RPMI8226 (cell line): Measurements from ENCODE around the gene FOLR2.
"Not testable (repeated sequence)": the region's sequence is repeated elsewhere in the genome, so short reads cannot be mapped to it uniquely, and the experiment has no call there.

Experiments used
- DNase-seq: peaks from one replicate; pipeline ENCODE4 v3.0.0-alpha.2; 2015

The FOLR2 gene

DNA sequence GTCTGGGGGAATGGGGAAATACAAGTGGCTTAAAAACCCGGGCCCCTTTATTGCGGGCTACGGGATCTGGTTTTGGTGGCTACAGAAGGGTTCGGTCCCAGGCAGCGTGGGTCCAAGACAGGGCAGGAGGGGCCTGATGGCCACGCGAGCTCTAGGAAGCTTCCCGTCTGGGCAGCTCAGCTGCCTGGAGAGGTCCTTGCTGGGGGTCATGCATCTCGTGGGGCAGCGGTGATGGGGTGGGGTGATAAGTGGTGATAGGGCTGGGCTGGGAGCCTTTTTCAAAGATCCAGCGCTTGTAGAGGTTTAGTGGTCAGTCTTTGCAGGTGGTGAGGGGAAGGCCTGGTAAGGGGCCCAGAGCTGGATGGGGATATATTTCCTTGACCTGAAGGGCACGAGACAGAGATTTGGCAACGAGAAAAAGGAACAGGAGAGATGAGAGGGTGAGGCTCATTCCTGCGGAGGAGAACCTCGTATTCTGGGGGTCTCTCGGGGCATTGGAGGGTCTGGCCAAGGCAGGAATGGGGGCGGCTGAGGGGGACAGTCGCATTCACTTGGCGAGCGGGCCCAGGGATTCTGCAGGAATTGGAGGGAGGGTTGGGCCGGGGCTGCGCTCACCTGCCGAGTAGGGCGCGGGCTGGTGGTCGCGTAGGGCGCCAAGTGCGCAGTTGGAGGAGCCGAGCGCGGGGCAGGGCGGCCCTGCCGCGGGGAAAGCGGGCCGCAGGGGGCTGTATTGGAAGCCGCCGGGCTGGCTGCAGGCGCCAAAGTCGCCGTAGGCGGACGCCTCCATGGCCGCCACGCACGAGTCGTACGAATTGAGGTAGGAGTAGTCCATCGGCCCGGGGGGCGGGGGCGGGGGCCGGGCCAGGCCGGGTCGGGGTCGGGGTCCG, 26.8 kb downstream of the FOLR2 start:
- DNase-seq: no peak

DNA sequence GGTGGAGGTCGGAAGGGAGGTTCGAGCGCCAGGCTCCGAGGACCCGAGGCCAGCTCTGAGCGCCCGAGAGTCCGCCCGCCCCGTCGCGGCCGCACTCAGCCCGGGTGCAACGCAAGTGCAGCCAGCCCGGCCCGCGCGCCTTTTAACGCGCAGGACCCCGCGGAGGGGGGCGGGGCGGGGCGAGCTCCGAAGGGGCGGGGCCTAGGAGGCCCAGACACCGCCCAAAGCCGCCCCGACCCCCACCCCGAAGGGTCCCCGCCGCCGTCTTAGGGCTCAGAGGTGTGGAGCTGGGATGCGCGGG, 27.4 kb downstream of the FOLR2 start, which contains the start of gene PHOX2A:
Gene PHOX2A, minus strand, starts transcription at position 117 of the 301 bp plus-strand sequence. CDS start 172 bp downstream, outside the sequence.
- no peak for DNase-seq

DNA sequence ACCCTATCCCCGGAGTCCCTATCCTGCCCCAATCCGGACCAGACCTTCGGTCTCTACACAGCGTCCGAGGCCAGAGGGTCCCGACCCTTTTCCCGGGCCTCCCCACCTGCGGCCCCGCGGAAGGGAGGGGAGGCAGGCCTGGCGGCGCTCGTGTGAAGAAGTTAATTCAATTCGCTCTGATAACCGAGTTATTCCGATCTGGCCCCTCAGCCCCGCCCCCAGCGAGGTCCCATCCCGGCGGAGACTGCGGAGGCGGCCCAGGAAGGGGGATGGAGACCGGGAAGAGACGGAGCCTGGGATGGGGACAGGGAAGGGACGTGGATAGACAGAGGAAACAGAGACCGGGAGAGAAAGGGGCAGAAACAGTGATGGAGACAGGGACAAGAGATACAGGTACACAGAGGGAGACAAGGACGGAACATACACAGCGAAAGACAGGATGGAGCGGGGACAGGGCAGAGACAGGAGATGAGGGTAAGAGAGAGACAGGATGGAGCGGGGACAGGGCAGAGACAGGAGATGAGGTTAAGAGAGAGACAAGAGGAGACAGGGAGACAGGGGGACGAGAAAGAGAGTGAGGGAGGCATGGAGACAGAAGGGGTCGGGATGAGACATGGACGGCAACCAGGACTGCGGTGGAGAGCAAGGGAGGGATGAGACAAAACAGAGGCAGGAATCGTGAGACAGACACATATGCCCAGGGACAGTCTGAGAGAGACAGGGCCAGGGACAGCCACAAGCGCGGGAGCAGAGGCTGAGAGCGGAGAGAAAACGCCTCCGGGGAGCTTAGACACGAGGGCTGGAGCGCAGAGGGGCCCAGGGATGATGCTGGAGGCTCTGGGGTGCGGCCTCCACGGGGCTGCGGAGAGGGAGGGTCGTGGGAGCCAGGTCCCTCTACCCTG, 28.0 kb downstream of the FOLR2 start:
- DNase-seq: no peak

DNA sequence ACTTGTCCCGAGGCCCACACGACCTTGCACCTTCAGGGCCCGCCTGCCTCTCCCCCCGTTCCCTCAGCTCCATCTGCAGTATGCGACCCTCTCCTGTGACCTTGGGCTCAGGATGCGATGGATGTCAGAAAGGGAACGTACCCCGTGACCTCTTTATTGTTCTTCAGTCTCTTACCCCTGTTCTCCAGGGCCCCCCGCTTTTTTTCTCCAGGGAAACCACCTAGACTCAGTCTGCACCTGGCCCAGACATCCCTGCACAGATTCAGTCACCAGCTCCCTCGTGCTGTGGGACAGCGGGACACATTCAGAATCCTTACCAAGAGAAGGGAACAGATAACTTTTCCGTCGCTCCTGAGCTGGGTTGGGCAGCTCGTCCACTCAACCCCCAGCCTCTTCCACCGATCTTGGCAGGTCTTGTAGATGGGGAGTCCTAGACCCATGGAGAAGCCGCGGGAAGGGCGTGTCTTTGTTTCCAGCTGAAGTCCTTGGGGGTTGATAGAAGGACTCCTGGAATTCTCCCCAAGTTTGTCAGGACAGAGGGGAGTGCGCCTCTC, 28.7 kb downstream of the FOLR2 start:
- no peak for DNase-seq

DNA sequence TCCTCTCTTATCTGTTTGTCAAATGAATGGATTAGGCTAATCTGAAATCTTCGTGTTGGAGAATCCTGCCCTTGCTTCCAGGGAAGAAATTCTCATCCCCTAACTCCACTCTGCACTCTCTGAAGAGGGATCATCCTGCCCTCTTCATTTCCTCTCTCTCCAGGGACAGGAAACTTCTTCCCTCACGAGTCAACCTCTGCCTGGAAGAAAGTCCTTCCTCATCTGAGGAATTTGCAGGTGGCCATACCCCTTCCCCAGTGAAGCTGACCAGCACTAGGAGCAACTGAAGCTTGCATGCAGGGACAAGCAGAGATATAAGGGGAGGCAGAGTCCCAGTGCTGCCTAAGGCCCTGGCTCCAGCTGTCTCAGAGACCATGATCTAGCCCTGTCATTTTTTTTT, 31.0 kb downstream of the FOLR2 start:
- no peak for DNase-seq

DNA sequence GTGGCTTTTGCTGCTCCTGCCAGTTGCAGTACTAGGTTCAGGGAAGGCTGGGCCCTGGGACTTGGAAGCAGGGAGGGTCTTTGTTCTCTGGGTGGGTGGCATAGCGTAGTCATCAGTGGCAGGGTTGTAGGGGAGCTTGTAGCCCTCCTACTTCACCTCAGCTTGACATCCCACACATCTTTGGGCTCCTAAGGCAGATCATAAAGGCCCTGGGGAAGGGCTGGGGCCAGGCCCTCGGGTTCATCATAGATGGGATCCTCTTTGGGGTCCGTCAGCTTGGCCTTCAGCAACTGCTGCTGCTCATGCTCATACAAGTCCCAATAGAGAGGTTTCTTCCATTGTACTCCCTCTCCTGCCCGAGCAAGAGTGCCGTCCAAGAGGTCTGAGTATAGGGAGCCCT, 33.4 kb downstream of the FOLR2 start:
- DNase-seq: no peak

DNA sequence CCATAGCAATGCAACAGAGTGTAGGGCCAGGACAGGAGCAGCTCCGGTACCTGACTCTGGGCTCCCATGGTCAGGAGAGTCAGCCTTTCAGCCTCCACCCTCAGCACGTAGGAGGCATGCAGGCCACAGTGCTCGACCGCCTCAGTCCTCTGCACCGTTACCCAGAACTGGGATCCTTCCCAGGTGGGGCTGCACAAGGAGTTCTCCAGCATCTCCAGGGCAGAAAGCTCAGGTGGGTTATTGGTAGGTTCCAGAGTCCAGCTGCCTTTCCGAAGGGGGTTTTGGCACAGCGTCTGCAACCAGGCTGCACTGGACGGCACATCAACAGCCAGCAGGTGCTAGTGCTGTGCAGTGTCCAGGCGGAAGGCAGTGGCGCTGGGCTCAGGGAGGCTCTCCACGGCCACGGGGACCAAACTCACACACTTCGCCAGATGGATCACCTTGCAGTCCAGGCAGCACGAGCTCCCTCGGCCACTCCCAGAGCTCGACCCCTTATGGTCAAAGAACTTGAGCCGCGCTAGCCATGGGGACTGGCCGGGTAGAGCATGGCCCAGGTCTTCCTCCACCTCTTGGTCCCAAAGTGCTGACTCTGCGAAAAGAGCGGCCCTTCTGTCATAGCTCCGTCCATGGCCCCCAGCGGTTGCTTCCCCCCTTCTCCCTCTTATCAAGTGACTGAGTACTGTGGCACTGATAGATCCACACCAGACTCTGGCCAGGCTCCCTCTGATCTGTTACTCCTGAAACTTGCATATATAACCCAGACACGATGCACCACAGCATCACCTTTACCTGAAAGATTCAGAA, 34.3 kb downstream of the FOLR2 start:
- DNase-seq: no peak

DNA sequence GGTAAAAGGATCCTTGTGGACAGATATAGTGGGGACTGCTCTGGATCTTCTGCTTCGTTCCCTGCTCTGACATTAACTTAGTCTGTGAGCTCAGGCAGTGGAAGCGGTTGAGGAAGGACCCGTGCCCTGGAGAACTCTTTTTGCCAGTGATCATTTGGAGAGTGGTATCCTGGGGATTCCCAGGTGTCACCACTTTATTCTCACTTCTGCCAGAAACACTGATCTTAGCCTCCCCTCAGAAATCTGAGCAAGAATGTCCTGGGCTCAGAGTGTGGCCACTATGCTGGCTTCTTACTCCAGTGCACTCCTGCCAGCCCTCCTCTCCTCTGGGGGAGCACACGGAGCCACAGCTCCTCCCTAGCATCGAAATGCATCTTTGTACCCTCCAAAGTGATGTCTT, 35.0 kb downstream of the FOLR2 start:
- DNase-seq: no peak

DNA sequence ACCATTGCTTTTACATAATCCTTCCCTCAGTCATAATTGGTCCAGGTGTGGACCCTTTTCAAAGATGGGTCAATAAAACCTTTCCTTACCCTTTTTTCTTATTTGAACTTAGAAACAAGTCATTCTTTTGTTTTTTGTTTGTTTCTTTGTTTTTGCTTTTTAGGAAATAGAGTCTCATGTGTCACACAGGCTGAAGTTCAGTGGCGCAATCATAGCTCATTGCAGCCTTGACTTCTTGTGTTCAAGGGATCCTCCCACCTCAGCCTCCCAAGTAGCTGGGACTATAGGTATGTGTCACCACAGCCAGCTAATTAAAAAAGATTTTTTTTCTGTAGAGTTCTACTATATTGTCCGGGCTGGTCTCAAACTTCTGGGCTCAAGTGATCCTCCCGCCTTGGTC, 36.8 kb downstream of the FOLR2 start:
- no peak for DNase-seq

DNA sequence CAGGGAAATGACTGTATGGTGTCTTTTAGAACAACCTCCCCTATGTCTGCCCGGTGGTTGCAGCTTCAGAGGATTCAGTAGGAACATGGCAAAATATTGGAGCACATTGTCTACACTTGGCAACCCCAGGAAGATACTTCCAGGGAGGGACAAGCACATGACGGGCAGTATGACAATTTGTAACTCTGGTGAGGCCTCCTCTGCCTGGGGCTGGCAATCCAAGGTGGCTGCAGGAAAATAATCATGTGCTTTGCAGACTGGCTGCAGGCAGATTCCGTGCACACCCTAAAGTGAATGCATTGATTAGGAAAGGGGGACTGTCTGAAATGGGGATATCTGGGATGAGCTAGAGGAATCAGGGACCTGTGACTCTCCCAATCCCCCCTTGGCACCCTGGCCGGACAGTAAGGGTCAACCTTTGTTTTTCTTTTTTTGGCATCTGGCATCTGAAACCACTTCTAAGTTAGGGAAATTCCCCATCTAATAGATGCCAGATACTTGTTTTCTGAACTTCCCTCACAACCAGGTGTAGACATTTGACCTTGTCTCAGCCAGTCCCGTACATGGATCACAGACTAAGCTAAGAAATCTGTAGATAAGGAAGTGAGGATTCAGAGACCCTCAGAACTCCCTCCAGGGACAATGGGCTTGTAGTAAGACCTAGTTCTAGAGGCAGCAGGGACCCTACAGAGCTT, 37.9 kb downstream of the FOLR2 start:
- no peak for DNase-seq

DNA sequence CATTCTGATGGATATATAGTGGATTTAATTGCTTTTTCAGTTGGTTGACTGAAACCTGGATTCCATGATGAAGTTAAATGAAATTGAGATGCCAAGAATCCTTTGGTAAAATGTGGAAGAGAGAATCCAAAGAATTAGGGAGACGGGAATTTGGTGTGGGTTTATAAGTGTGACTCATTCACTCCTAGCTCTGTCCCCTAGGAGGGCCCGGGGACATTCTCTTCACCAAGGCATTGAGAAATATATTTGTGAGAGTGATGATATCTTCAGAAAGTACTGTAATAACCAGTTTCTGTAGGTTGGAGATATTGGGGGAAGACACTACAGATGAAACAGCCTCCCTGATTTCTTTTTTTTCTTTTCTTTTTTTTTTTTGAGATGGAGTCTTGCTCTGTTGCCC, 41.0 kb downstream of the FOLR2 start:
- no peak for DNase-seq

DNA sequence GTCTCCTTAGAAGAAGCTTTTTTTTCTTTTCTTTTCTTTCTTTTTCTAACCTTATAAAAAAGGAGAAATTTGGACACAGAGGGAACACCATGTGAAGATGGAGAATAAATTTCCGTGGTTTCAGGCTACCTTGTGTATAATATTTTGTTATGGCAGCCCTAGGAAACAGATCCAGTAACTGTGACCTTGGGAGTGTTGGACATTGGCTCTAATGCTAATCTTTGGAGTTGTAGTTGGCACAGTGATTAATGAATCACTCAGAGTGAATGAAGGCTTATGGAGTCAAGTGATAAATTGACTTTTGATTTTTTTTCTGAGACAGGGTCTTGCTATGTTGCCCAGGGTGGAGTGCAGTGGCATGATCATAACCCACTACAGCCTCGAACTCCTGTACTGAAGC, 42.9 kb downstream of the FOLR2 start:
- no peak for DNase-seq

DNA sequence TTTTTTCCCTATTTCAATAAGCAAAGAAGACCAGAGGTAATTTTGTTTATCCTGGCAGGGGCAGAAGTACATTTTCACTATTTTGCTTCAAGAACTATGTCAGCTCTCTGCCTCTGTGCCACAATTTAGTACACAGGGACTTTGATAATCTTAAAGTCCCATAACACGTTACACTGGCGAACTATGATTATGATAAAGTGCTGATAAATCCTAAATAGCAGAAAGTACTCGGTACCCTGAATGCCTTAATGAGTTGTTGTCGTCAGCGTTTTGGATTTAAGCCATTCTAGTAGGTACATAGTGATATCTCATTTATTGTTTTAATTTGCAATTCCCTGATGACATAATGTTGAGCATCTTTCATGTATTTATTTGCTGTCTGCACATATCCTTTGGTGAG, 44.0 kb downstream of the FOLR2 start:
- DNase-seq: no peak

DNA sequence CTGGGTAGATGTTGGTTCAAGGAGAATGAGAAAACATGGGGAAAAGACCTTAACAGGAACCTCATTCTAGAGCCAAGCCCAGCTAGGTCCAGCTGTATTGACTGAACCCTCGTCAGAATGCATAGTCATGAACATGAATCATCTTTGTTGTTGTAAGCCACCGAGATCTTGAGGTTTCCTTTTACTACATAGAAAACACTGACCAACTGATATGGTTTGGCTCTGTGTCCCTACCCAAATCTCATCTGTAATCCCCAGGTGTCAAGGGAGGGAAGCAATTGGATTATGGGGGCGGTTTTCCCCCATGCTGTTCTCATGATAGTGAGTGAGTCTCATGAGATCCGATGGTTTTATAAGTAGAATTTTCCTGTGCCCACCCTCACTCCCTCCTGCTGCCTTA, 46.8 kb downstream of the FOLR2 start:
- DNase-seq: no peak

DNA sequence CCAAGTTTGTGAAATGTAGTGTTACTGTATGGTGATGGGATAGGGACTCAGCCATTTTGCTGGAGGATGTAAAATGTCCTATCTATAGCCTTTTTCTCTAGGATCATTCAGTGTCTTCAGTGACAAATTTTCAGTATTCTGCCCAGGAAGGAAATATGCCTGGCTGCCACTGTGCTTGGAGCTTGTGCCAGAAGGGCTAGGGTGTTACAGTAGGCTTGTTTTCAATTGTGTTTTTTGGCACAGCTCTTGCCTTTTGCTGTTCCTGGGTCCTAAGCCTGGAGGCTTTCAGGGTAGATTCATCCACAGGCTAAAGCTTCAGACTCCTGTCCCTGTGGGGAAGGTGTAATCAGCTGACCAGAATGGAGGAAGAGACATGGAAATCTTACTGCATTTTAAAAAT, 49.4 kb downstream of the FOLR2 start:
- DNase-seq: no peak

DNA sequence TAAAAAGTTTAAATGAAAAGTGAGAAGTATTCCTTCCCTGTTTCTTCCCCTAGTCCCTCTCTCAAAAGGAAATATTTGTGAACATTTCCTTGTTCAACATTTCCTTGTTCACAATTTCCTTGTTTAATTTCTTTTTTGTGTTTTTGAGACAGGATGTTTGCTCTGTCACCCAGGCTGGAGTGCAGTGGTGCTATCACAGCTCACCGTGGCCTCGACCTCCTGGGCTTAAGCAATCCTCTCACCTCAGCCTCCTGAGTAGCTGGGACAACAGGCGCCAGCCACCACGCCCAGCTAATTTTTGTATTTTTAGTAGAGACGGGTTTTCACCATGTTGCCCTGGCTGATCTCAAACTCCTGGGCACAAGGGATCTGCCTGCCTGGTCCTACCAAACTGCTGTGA, 50.4 kb downstream of the FOLR2 start:
- not testable (repeated sequence) for DNase-seq

DNA sequence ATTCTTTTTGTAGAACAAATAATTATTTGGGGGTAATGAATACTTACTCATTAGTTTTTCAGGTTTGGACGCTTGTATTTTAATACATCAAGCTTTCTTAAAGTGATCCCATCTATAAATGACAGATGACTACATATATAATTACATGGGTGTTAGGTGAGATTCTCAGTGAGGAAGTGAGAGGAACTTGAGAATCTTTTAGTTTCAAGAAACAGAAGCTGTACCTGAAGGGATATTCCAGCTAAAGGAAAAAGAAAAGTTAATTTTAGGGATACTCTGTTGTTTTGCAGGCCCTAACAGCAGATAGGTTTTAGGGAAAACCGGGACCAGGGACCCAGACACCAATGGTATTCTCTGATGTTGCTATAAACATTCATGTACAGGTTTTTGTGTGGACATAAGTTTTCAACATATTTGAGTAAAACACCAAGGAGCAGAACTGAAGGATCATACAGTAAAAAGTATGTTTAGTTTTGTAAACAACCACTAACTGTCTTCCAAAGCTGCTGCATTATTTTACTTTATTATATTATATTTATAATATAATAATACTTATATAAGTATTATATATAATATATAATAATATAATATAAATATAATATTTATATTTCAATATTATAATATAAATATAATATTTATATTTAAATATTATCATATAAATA, 51.5 kb downstream of the FOLR2 start:
- no peak for DNase-seq
